Neuronal stem cell (in vitro differentiated cells): ENCODE measurements around the gene PCMTD2.

ENCODE experiments used
- DNase-seq: peaks from one replicate; pipeline ENCODE4 v3.0.0-alpha.2; 2013; ENCODE audit warnings: low spot score
- H2AFZ ChIP-seq: one replicate; pipeline ENCODE4 v1.6.1; 2013; ENCODE audit warnings: mild to moderate bottlenecking, low read length, inconsistent platforms
- H2AK5ac ChIP-seq: 2 replicates; pipeline ENCODE4 v1.6.1; 2013; ENCODE audit warnings: low read depth, mild to moderate bottlenecking, inconsistent platforms, low read length, moderate library complexity, mixed read lengths
- H2BK120ac ChIP-seq: 2 replicates; pipeline ENCODE4 v1.6.1; 2013; ENCODE audit warnings: low read depth, mild to moderate bottlenecking, inconsistent platforms, low read length, moderate library complexity, mixed read lengths
- H2BK12ac ChIP-seq: one replicate; pipeline ENCODE4 v1.6.1; 2013; ENCODE audit warnings: low read length, inconsistent platforms
- H2BK15ac ChIP-seq: 2 replicates; pipeline ENCODE4 v1.6.1; 2013; ENCODE audit warnings: mild to moderate bottlenecking, low read length, inconsistent platforms, mixed read lengths
- H2BK5ac ChIP-seq: one replicate; pipeline ENCODE4 v1.6.1; 2013; ENCODE audit warnings: inconsistent platforms, mild to moderate bottlenecking, low read length, moderate library complexity
- H3K14ac ChIP-seq: one replicate; pipeline ENCODE4 v1.6.1; 2013; ENCODE audit warnings: low read length, inconsistent platforms
- H3K18ac ChIP-seq: 2 replicates; pipeline ENCODE4 v1.6.1; 2013; ENCODE audit warnings: low read length, inconsistent platforms
- H3K23ac ChIP-seq: 2 replicates; pipeline ENCODE4 v1.6.1; 2013; ENCODE audit warnings: low read depth, mild to moderate bottlenecking, mixed read lengths, low read length, inconsistent platforms; ENCODE audit not compliant: poor library complexity
- H3K27ac ChIP-seq: replicated peaks from 3 replicates; pipeline ENCODE4 v1.5.1; 2013; ENCODE audit warnings: low read length, inconsistent platforms
- H3K27me3 ChIP-seq, 3 experiments: 2 replicates each; pipeline ENCODE4 v1.6.1; 2013; ENCODE audit warnings: low read length in 3 of 3, mild to moderate bottlenecking in 2 of 3, inconsistent platforms in 1 of 3, low read depth in 1 of 3, mixed read lengths in 1 of 3, moderate library complexity in 1 of 3; ENCODE audit not compliant: control insufficient read depth in 3 of 3, insufficient read depth in 3 of 3
- H3K36me3 ChIP-seq, 2 donors: replicated peaks in 1 of 2; 2 replicates each; pipeline ENCODE4 v1.6.1; 2013; ENCODE audit warnings: low read length in 2 of 2; ENCODE audit not compliant: control insufficient read depth in 2 of 2, insufficient read depth in 2 of 2
- H3K4ac ChIP-seq: 2 replicates; pipeline ENCODE4 v1.6.1; 2013; ENCODE audit warnings: inconsistent platforms, mild to moderate bottlenecking, low read length, moderate library complexity
- H3K4me1 ChIP-seq, 2 donors: 1 replicate in 1 of 2; 2 replicates in 1 of 2; pipeline ENCODE4 v1.6.1; 2013; ENCODE audit warnings: low read length in 2 of 2, low read depth in 1 of 2; ENCODE audit not compliant: control insufficient read depth in 2 of 2, insufficient read depth in 1 of 2
- H3K4me2 ChIP-seq: one replicate; pipeline ENCODE4 v1.6.1; 2013; ENCODE audit warnings: mild to moderate bottlenecking, low read length, inconsistent platforms; ENCODE audit not compliant: insufficient read depth, poor library complexity, severe bottlenecking
- H3K4me3 ChIP-seq, 2 donors: 2 replicates each; pipeline ENCODE4 v1.5.1; 2013; ENCODE audit warnings: low read length in 2 of 2, mild to moderate bottlenecking in 2 of 2, inconsistent platforms in 1 of 2, moderate library complexity in 1 of 2
- H3K79me1 ChIP-seq: one replicate; pipeline ENCODE4 v1.6.1; 2013; ENCODE audit warnings: low read depth, mild to moderate bottlenecking, inconsistent platforms, low read length, moderate library complexity
- H3K9ac ChIP-seq: one replicate; pipeline ENCODE4 v1.6.1; 2013; ENCODE audit warnings: mild to moderate bottlenecking, low read depth, low read length, inconsistent platforms; ENCODE audit not compliant: poor library complexity
- H3K9me3 ChIP-seq, 2 donors: replicated peaks in 1 of 2; 2 replicates each; pipeline versions ENCODE3 to v1.6.1; 2013; ENCODE audit warnings: low read length in 2 of 2, mild to moderate bottlenecking in 2 of 2, inconsistent platforms in 1 of 2, low read depth in 1 of 2, mixed read lengths in 1 of 2, moderate library complexity in 1 of 2; ENCODE audit not compliant: control insufficient read depth in 2 of 2, insufficient read depth in 1 of 2
- H4K8ac ChIP-seq: one replicate; pipeline ENCODE4 v1.6.1; 2013; ENCODE audit warnings: low read depth, mild to moderate bottlenecking, inconsistent platforms, low read length, moderate library complexity
- H4K91ac ChIP-seq: one replicate; pipeline ENCODE4 v1.6.1; 2013; ENCODE audit warnings: low read length, low read depth, mild to moderate bottlenecking, inconsistent platforms; ENCODE audit not compliant: poor library complexity
- WGBS, 2 donors: extraction: QIAGEN DNeasy Blood & Tissue Kit; methylation state at CpG; one replicate each; pipeline ENCODE4 v1.1.7; 2013; ENCODE audit warnings: missing lambda C conversion rate in 2 of 2, mixed read lengths in 1 of 2; ENCODE audit not compliant: insufficient read length in 2 of 2, insufficient replicate concordance in 1 of 2; ENCODE audit errors: extremely low coverage in 2 of 2; 5-methylcytosine and 5-hydroxymethylcytosine counted together

Gene PCMTD2

GRCh38 chr20:64214113-64214512 is 41.4 kb upstream of the PCMTD2 start:
- DNase-seq, result no peak
- Histone ChIP-seq H3K4me3 (no peak overlapping the region), H3K4me2 (no peak overlapping the region), H4K91ac (no peak overlapping the region), H2AFZ (no peak overlapping the region), H3K9ac (no peak overlapping the region), H4K8ac (no peak overlapping the region), H3K23ac (no peak overlapping the region), H3K18ac (no peak overlapping the region), H3K36me3 (no peaks in the 10 kb centered on the region), H3K79me1 (no peaks in the 10 kb centered on the region), H3K27me3 (peaks cover 0 to 44% (median 0%) of the 10 kb centered on the region in 3 experiments), H3K4me1 (no peaks in the 10 kb centered on the region), H3K4ac (no peak overlapping the region), H2BK5ac (no peak overlapping the region), H2BK12ac (no peak overlapping the region), H2BK15ac (no peak overlapping the region), H3K9me3 (no peaks in the 10 kb centered on the region), H2BK120ac (no peak overlapping the region), H3K27ac (no peak overlapping the region), H2AK5ac (no peak overlapping the region), H3K14ac (no peak overlapping the region)
- no CpG with 5 or more reads among the region's 10 CpGs for WGBS, 2 donors

DNA sequence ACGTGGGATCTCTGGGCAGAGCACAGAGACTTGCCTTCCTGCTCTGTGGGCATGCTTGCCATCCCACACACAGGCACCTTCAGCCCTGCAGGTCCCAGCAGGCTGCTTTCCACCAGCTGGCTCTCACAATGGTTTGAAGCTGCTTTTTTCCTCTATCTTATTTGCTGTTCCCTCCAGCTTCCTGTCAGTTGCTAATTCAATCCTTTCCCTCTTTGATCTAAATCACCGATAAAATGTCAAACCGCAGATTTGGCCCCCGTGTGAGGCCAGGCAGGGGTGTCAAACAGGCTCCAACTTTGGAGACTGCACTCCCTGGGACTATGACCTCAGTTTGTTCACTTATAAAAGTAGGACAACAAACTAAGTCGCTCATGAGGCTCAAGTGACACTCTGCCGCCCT is 40.6 kb upstream of the PCMTD2 start:
- Histone ChIP-seq H3K9ac (no peak overlapping the region), H3K14ac (no peak overlapping the region), H3K4me3 (no peak overlapping the region), H3K18ac (no peak overlapping the region), H2BK120ac (no peak overlapping the region), H3K27me3 (peaks cover 0 to 44% (median 0%) of the 10 kb centered on the region in 3 experiments), H3K27ac (no peak overlapping the region), H2BK12ac (no peak overlapping the region), H2BK5ac (no peak overlapping the region), H3K79me1 (no peaks in the 10 kb centered on the region), H3K4me2 (no peak overlapping the region), H4K91ac (no peak overlapping the region), H2AK5ac (no peak overlapping the region), H3K4ac (no peak overlapping the region), H3K9me3 (no peaks in the 10 kb centered on the region), H3K36me3 (no peaks in the 10 kb centered on the region), H4K8ac (no peak overlapping the region), H3K23ac (peak overlapping the region; percentile 40), H2AFZ (no peak overlapping the region), H3K4me1 (peaks cover 0 to under 1% of the 10 kb centered on the region in 2 donors), H2BK15ac (no peak overlapping the region)
- WGBS, 2 donors, result no CpG with 5 or more reads among the region's 6 CpGs
- no peak for DNase-seq

GRCh38 chr20:64216036-64216435 is 39.5 kb upstream of the PCMTD2 start:
- Histone ChIP-seq H3K4ac (no peak overlapping the region), H3K9ac (no peak overlapping the region), H3K27me3 (peaks cover 0 to 39% (median 0%) of the 10 kb centered on the region in 3 experiments), H3K18ac (no peak overlapping the region), H3K9me3 (no peaks in the 10 kb centered on the region), H3K4me3 (no peak overlapping the region), H2AFZ (no peak overlapping the region), H2AK5ac (no peak overlapping the region), H3K4me2 (no peak overlapping the region), H2BK5ac (no peak overlapping the region), H3K79me1 (no peaks in the 10 kb centered on the region), H3K4me1 (peaks cover 2 to 8% of the 10 kb centered on the region in 2 donors), H3K14ac (no peak overlapping the region), H2BK15ac (no peak overlapping the region), H3K27ac (no peak overlapping the region), H2BK120ac (no peak overlapping the region), H2BK12ac (no peak overlapping the region), H3K36me3 (no peaks in the 10 kb centered on the region), H4K8ac (no peak overlapping the region), H3K23ac (no peak overlapping the region), H4K91ac (no peak overlapping the region)
- WGBS, 2 donors, result no CpG with 5 or more reads among the region's 3 CpGs
- DNase-seq, result no peak

DNA sequence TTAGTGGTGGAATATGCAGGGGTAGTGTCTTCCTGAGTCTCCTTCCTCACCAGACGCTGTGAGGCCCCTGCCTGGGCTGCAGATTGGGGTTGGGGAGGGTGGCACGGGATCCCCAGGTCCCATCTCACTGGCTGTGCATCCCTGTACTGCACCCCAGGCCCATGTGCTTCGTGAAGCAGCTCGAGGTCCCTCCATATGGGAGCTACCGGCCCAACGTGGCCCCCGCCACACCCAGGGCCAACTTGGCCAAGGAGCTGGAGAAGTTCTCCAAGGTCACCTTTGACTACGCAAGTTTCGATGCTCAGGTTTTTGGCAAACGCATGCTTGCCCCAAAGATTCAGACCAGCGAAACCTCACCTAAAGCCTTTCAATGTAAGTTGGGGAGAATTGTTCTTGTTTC is 38.6 kb upstream of the PCMTD2 start:
- DNase-seq, result no peak
- Histone ChIP-seq H3K14ac (no peak overlapping the region), H4K8ac (no peak overlapping the region), H3K36me3 (no peaks in the 10 kb centered on the region), H3K4ac (no peak overlapping the region), H3K9me3 (no peaks in the 10 kb centered on the region), H2AK5ac (no peak overlapping the region), H3K4me2 (no peak overlapping the region), H3K27ac (no peak overlapping the region), H2BK12ac (no peak overlapping the region), H4K91ac (no peak overlapping the region), H3K79me1 (no peaks in the 10 kb centered on the region), H3K27me3 (peaks cover 0 to 42% (median 0%) of the 10 kb centered on the region in 3 experiments), H3K9ac (no peak overlapping the region), H3K4me1 (peaks cover 4 to 11% of the 10 kb centered on the region in 2 donors), H3K18ac (peak overlapping the region; percentile 77), H2BK5ac (no peak overlapping the region), H2BK120ac (no peak overlapping the region), H3K4me3 (no peak overlapping the region), H2AFZ (no peak overlapping the region), H3K23ac (no peak overlapping the region), H2BK15ac (no peak overlapping the region)
- WGBS, 2 donors, result no CpG with 5 or more reads among the region's 11 CpGs
